GM19467 (cell line): ENCODE measurements around the gene USP6NL.

Experiments
- ATAC-seq: cut with Tn5 transposase; IDR thresholded peaks from one replicate; pipeline ENCODE4 v1.9.1; 2021; ENCODE audit warnings: mild to moderate bottlenecking, moderate library complexity; ENCODE audit not compliant: unreplicated experiment

Gene USP6NL

DNA sequence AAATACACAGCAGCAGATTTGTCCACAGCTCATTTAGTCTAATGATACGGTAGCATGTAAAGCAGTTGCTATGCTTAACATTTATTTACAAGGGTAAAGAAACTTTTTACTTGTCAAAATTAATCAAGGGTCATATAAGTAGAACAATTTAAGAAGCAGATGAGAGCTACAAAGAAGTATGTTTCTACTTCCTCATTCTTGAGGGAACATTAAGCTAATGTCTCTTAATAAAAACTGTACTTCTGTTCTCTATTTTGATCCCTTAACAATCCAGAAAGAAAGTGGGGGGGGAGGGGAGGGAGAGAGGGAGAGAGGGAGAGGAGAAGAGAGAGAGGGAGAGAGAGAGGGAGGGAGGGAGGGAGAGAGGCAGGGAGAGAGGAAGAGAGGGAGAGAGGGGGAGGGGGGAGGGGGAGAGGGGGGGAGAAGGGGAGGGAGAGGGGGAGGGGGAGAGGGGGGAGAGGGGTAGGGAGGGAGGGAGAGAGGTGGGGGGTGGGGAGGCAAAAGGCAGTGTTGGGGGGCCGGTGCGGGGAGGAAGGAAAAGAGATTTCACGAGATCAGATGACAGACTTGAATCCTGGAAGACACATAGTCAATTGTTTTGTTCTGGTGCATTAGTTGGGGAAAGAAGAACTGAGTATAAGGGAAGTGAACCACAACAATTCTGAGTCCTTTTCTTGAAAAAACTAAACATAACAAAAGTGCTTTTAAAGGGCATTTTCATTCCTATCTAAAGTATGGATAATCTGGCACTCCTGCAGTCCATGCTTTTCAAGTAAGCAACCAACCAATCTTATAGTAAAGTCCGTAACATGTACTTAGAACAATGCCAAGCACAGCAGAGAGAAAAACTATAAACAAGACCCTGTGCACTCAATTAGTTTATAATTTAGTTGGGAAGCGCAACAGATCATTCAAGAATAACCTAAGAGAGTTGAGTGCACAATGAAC lies 128.0 kb downstream of the USP6NL start:
- ATAC-seq: no peak

GRCh38 chr10:11482306-11482705 lies 129.1 kb downstream of the USP6NL start:
- no peak for ATAC-seq

GRCh38 chr10:11480687-11481086 lies 130.8 kb downstream of the USP6NL start:
- ATAC-seq: no peak

DNA sequence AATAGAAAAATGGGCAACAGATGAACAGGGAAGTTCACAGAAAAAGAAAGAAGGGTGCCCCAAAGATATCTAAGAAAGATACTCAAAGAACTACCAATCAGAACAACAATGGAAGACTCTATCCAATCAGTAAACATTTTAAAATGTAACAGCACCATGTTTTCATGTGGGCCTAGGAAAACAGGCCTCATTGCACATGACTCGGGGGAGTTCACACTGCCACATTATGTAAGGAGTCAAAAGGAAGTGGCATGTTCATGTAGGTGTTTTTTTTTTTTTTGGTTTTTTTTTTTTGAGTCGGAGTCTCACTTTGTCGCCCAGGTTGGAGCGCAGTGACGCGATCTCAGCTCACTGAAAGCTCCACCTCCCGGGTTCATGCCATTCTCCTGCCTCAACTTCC lies 132.2 kb downstream of the USP6NL start:
- no peak for ATAC-seq

GRCh38 chr10:11478807-11479206 lies 132.6 kb downstream of the USP6NL start:
- ATAC-seq: no peak

- ATAC-seq: no peak
Observed at GRCh38 chr10:11475831-11476434, 135.5 kb downstream of the USP6NL start.

GRCh38 chr10:11473128-11473760 lies 138.2 kb downstream of the USP6NL start:
- ATAC-seq: no peak

GRCh38 chr10:11472158-11472753 lies 139.2 kb downstream of the USP6NL start:
- ATAC-seq: peak; percentile 87

DNA sequence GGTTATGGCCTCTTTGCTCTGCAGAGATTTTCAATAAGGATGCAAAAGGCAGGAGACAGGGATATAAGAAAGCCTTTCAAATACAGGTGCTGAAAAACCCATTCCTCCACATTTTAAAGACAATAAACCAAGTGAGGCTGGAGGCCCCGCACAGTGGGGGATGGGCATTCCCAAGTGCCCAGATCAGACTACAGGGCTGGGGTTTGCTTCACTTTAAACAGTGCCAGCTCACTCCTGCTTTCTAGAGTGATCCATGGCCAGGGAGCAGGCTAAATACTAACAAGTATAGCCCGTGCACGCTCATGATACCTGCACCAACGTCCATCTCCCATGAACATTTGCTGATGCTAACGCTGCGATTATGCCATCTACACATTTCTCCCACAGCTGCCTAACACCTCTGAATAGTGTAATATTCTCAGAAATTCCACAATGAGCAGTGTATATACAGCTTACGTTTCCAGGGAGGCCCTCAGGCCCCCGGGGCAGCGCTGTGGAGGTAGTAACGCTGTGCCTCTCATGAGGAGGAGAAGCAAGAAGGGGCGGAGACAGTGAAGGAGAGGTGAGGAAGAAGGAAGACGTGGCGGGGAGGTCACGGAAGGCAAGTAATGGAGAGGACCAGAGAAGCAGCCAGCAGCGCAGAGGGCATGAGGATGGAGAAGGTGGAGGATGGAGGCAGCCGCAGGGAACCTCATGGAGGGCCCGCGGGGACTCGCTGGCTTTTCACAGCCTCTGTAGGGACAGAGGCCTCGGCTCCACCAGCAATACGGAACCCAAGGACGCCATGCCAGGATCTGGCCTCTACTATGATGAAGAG lies 141.7 kb downstream of the USP6NL start:
- no peak for ATAC-seq

DNA sequence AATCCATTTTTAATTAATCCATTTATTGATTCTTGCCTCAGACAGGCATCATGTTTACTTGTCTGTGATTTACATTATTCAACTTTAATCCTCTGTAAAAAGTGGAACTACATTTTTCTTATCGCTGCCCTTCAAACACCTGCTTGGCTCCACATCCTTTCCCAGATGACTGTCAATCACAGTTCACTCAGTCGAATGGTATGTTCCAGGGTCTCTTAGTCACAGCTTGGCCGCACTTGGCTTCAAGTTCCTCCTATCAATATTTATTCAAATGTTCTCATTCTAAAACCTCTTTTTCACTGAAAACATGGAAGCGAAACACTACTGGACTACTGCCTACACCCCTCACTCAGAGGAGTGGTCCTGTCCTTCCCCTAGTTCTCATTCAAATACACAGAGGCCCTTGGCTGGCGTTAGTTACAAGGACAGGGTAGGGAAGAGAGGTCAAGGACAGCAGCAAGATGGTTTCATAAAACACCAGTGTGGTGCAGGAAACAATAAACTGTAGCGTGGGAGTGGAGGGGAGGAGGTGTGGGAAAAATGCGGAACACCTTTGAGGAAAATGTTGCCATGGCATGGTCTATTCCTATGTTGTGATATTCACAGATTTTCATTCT lies 143.2 kb downstream of the USP6NL start:
- ATAC-seq: no peak

- ATAC-seq: no peak
Observed at GRCh38 chr10:11465406-11465805, 146.0 kb downstream of the USP6NL start.

- no peak for ATAC-seq
Observed at GRCh38 chr10:11463111-11463510, 148.3 kb downstream of the USP6NL start.

GRCh38 chr10:11462071-11462470 lies 149.4 kb downstream of the USP6NL start:
- ATAC-seq: no peak

- no peak for ATAC-seq
Observed at GRCh38 chr10:11457336-11457735, 154.1 kb downstream of the USP6NL start.

DNA sequence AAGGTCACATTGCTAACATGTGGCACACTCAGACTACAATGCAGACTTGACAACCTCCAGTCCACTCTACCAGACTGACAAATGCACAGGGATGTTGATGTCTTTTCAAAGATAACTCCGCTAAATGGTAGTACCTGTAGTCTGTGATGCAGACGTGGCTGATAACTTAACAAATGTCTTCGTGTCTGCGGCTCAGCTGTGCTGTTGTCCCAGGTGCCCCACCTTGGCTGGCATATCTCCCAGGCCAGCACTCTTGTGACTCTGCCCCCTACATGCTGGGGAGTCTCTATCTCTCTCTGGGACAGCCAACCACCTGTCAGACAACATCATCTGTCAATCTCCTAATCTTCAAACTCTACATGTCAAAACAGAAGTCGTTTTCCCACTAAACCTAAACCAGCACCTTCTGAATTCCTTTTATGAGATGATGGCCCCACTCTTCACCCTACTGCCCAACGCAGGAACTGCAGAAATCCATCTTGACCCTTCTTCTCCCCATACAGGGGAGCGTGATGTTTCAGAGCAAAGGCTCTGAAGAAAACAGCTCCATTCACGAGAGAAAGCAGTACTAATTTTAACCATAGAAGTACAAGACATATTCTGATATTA lies 156.4 kb downstream of the USP6NL start:
- no peak for ATAC-seq

DNA sequence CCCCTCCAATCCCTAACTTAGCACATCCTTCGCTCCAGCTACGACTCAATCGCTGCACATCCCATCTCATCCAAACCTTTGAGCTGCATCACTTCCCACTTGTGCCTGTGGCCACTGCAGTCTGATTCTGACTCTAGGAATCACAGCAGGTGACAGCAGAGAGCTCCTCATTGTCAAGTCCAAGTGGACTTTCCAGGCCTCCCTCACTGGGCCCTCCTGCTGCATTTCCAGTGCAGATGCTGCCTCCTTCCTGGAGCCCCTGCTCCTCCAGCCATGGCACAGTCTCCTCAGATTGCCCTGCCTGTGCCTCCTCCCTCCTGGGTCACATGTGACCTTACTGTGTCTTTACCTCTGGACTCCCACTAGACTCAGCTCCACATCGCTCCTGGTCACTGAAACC lies 157.3 kb downstream of the USP6NL start:
- ATAC-seq: no peak

- no peak for ATAC-seq
Observed at GRCh38 chr10:11451640-11452260, 159.7 kb downstream of the USP6NL start.

DNA sequence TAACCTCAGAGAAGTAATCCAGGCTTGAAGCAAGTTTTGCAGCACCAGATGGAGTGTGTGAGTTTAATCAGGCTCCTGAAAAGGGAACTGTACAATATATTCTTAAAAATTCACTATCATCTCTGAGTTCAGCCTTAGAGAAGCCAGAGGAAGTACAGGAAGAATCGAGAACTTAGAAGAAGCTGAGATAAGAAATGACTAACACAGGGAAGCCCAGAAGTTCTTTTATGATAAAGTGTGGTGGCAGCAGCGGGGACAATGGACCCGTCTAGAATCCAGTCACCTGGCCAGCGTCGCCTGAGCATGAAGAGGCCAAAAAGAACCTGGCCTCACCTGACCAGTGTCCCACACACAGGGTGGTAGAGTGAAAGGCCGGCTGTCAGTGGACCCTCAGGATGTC lies 161.0 kb downstream of the USP6NL start:
- ATAC-seq: no peak

DNA sequence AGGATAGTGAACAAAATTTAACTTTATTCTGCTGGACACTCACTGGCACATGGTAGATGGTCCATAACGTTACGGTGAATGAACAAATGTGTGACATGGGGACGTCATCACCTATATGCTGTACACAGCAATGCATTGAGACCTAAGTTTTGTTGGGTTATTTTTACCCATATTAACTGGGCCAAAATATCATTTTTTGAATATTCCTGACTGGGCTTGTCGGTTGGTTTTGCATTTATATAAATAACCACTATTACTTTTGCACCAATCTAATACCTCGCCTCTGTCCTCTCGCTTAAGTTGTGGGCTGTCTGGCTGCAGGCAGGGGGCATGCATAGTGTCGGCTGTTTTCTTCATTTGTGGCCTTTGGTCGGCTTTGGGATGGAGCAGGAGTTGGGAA lies 161.7 kb downstream of the USP6NL start:
- no peak for ATAC-seq
